HL-60 (cell line): ENCODE results near the gene LRRC3.
A peak's percentile ranks its signal among the peaks of the same experiment; 100 is the strongest.

ENCODE experiments used
- DNase-seq, 2 experiments: peaks; one replicate each; pipeline ENCODE4 v3.0.0-alpha.2; 2010 to 2020; ENCODE audit warnings: low read depth in 1 of 2, low spot score in 1 of 2
- H3K27ac ChIP-seq: fragments of 250-450 bp; sonication (Bioruptor Pico); replicated peaks from 2 replicates; pipeline ENCODE4 v1.5.1; 2020; ENCODE audit warnings: mild to moderate bottlenecking, moderate library complexity
- H3K27me3 ChIP-seq: fragments of 250-450 bp; sonication (Bioruptor Pico); 2 replicates; pipeline ENCODE4 v1.5.1; 2021; ENCODE audit warnings: mild to moderate bottlenecking, moderate library complexity; ENCODE audit not compliant: insufficient read depth, poor library complexity, severe bottlenecking
- H3K4me3 ChIP-seq: replicated peaks from 2 replicates; pipeline ENCODE4 v1.5.1; 2011; ENCODE audit warnings: mild to moderate bottlenecking, control low read depth, low read length; ENCODE audit not compliant: insufficient read depth
- GABPA ChIP-seq: IDR thresholded peaks from 2 replicates; pipeline ENCODE4 v1.6.1; 2012; ENCODE audit warnings: low read depth
- POLR2AphosphoS5 ChIP-seq: IDR thresholded peaks from 2 replicates; pipeline ENCODE4 v1.6.1; 2012; ENCODE audit warnings: low read depth
- SPI1 ChIP-seq: IDR thresholded peaks from 2 replicates; pipeline ENCODE4 v1.6.1; 2012; ENCODE audit warnings: low read depth, mild to moderate bottlenecking, borderline replicate concordance
- TF ChIP-seq, protein P1 (sequence below): IDR thresholded peaks from one replicate; pipeline ENCODE4 v1.5.1; 2011; ENCODE audit warnings: low read length, control low read depth, inconsistent platforms; ENCODE audit not compliant: insufficient read depth
- TF ChIP-seq, protein P2 (sequence below): IDR thresholded peaks from 2 replicates; pipeline ENCODE4 v1.6.1; 2012; ENCODE audit warnings: low read depth; ENCODE audit not compliant: insufficient replicate concordance

Gene LRRC3

DNA sequence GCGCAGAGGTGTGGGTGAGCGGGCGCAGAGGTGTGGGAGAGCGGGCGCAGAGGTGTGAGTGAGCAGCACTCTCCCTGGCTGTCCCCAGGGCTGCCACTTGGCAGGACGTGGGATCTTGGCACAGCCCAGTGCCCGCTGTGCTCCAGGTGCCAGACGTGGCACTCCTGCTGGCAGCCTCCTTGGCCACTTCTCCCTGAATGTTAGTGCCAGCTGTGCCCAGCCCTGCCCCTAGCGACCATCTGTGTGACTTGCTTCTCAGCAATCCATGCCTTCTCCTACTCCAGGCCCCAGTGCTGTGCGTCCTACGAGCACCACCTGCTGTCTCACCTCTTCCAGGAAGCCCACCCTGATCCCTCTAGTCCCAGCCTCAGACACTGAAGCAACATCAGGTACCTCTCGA is 54.2 kb downstream of the LRRC3 start:
- DNase-seq = peak; percentile 25 to 67
- Histone ChIP-seq H3K27me3 (no peaks in the 10 kb centered on the region), H3K27ac (no peak overlapping the region), H3K4me3 (no peak overlapping the region)
- TF ChIP-seq GABPA (no peak), POLR2AphosphoS5 (no peak)
- TF ChIP-seq, protein P1, sequence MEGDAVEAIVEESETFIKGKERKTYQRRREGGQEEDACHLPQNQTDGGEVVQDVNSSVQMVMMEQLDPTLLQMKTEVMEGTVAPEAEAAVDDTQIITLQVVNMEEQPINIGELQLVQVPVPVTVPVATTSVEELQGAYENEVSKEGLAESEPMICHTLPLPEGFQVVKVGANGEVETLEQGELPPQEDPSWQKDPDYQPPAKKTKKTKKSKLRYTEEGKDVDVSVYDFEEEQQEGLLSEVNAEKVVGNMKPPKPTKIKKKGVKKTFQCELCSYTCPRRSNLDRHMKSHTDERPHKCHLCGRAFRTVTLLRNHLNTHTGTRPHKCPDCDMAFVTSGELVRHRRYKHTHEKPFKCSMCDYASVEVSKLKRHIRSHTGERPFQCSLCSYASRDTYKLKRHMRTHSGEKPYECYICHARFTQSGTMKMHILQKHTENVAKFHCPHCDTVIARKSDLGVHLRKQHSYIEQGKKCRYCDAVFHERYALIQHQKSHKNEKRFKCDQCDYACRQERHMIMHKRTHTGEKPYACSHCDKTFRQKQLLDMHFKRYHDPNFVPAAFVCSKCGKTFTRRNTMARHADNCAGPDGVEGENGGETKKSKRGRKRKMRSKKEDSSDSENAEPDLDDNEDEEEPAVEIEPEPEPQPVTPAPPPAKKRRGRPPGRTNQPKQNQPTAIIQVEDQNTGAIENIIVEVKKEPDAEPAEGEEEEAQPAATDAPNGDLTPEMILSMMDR = peak; percentile 30

DNA sequence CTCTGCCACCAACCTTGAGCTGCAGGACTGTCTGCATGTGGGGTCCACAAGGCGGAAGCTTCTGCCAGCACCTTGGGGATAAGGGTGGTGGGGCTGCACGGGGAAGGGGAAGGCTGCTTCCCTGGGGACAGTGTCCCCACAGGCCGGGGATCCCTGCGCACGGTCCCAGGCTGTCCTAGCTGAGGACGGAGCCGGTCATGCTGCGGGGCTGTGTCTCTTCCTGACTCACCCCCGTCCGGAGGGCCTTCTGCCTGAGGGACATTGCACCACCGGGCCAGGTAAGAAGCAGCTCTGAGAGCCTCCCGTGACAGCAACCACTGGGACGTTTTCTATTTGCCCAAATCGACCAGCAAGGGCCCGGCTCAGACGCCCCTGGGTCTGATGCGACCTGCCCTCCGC is 54.8 kb downstream of the LRRC3 start:
- Histone ChIP-seq H3K4me3 (no peak overlapping the region), H3K27me3 (no peaks in the 10 kb centered on the region), H3K27ac (no peak overlapping the region)
- DNase-seq = no peak
- TF ChIP-seq POLR2AphosphoS5 (no peak), SPI1 (no peak), GABPA (no peak)
- TF ChIP-seq, protein P1 = no peak
- TF ChIP-seq, protein P2, sequence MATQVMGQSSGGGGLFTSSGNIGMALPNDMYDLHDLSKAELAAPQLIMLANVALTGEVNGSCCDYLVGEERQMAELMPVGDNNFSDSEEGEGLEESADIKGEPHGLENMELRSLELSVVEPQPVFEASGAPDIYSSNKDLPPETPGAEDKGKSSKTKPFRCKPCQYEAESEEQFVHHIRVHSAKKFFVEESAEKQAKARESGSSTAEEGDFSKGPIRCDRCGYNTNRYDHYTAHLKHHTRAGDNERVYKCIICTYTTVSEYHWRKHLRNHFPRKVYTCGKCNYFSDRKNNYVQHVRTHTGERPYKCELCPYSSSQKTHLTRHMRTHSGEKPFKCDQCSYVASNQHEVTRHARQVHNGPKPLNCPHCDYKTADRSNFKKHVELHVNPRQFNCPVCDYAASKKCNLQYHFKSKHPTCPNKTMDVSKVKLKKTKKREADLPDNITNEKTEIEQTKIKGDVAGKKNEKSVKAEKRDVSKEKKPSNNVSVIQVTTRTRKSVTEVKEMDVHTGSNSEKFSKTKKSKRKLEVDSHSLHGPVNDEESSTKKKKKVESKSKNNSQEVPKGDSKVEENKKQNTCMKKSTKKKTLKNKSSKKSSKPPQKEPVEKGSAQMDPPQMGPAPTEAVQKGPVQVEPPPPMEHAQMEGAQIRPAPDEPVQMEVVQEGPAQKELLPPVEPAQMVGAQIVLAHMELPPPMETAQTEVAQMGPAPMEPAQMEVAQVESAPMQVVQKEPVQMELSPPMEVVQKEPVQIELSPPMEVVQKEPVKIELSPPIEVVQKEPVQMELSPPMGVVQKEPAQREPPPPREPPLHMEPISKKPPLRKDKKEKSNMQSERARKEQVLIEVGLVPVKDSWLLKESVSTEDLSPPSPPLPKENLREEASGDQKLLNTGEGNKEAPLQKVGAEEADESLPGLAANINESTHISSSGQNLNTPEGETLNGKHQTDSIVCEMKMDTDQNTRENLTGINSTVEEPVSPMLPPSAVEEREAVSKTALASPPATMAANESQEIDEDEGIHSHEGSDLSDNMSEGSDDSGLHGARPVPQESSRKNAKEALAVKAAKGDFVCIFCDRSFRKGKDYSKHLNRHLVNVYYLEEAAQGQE = no peak

DNA sequence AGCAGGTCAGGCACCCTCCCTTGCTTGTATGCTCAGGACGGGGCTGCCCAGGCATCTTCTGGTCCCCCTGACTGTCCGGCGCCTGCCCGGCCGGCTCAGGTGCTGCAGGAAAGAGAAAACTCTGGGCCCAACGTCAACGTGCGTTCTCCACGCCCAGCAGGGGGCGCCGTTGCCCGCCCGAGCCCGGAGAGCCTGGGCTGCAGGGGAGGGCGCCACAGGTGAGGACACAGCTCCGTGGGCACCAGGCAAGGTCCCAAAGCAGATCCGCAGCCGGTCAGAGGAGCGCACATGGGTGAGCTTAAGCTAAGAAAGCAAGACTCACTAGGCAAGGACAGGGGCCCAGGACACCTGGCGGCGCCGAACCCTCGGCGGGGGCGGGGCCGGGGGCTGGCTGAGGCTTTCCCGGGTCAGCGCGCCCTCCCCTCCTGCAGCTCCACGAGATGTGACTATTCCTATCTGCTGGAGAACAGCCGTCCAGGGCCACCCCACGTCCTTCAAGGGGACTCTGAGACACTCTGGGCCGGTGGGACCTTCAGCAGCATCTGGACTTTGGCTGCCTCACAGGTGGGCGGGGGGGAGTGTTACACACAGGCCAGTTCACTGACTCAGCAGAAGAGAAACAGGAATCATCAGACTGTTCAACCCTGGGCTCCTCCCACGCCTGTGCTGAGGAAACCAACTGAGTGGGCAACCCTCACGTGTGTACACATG is 55.4 kb downstream of the LRRC3 start:
- peak; percentile 29 to 52 for DNase-seq
- Histone ChIP-seq H3K4me3 (no peak overlapping the region), H3K27ac (no peak overlapping the region), H3K27me3 (no peaks in the 10 kb centered on the region)
- TF ChIP-seq, protein P1 = peak; percentile 44
- TF ChIP-seq SPI1 (no peak), GABPA (no peak), POLR2AphosphoS5 (no peak)
- TF ChIP-seq, protein P2 = no peak
